ENCODE measurements around the gene NUDT4B. TPM values are rescaled to one million over a fixed set of nuclear protein-coding genes. Genes with fewer than 3 reads are reported as not detected.
A peak's percentile ranks its signal among the peaks of the same experiment; 100 is the strongest.
"Not testable (repeated sequence)": the region's sequence is repeated elsewhere in the genome, so short reads cannot be mapped to it uniquely, and the experiment has no call there.

Gene NUDT4B
- total RNA-seq, 2 donors from 2014 or later = 0.58 TPM; not detected in 1

DNA sequence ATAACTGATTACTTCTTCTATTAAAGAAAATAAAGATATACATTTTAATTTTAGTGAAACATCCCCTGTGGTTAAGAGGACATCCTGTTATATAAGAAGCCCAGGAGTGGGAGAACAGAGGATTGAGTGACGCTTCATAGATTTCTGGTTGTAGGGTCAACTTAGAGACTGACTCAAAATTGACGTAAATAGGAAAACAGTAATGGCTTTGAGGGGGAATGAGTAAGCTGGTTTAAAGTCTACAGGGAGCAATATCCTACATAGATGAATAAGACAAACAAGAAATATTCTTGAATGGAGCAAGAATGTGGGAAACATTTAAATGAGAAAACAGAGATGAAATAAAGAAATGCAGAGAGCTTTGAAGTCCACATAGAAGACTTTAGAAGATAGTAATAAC, 20.7 kb upstream of the NUDT4B start:
- not testable (repeated sequence) for ATAC-seq (replicated peaks); H3K4me1 Mint-ChIP-seq; H3K36me3 Mint-ChIP-seq (ENCODE audit: low read depth); H3K9me3 Mint-ChIP-seq; H3K4me3 Mint-ChIP-seq; H3K27ac Mint-ChIP-seq; H3K27me3 Mint-ChIP-seq

DNA sequence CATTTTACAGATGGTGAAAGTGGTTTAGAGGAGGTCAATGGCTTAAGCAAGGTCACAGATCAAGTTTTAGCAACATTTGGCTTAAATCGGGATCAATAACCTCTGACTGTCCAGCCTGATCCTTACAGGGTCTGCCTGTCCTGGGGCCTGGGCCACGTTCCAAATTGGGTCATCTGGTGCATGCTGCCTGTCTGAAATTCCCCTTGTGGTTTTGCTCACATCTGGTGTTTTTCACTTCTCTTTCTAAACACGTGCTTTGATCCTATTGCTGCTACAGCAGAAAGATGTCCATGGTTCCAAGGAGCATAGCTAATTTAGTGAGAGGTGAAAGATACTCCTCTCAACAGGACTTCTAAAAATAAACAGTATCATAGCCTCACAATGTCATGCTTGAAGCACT, 19.4 kb upstream of the NUDT4B start:
- not testable (repeated sequence) for H3K36me3 Mint-ChIP-seq (ENCODE audit: low read depth); H3K4me1 Mint-ChIP-seq; H3K27me3 Mint-ChIP-seq; H3K4me3 Mint-ChIP-seq; H3K27ac Mint-ChIP-seq; H3K9me3 Mint-ChIP-seq
- ATAC-seq (replicated peaks) = peak; percentile 48

DNA sequence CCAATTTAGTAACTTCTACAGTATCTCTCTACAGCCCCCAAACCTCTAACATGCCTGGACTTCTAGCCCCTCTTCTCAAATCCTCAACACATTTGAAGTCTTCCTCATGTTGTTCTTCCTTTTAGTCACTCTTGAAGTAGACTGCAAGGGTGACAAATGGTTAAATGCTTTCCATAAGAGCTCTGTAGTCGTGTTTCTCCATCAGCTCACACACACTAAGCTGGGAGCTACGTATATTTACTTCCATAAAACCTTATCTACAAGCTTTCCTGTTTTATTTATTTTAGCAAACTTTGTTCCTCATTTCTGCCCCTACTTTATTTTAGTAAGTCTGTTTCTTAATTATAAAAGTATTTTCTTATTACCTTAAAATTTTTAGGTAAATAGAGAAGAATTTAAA, 19.0 kb upstream of the NUDT4B start:
- ATAC-seq (replicated peaks); H3K27me3 Mint-ChIP-seq; H3K4me3 Mint-ChIP-seq; H3K27ac Mint-ChIP-seq; H3K9me3 Mint-ChIP-seq; H3K36me3 Mint-ChIP-seq (ENCODE audit: low read depth); H3K4me1 Mint-ChIP-seq: not testable (repeated sequence)

DNA sequence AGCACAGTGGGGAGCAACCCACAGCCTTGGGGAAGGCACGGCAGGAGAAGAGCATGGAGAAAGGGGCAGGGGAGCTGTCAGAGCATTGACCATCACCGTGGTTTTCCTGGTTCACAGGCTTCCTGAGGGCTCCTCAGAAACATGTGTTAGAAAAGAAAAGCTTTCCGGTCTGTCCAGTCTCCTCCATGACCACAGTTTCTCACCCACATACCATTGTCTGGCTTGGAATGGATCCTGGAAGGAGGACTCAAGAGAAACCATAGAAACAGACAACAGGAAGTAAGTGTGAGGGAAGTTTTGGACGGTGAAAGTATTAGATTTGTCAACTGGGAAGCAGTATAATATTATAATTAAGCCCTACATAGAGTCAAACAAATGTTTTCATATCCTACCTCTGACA, 16.3 kb upstream of the NUDT4B start:
- not testable (repeated sequence) for ATAC-seq (replicated peaks); H3K4me3 Mint-ChIP-seq; H3K27ac Mint-ChIP-seq; H3K27me3 Mint-ChIP-seq; H3K9me3 Mint-ChIP-seq; H3K36me3 Mint-ChIP-seq (ENCODE audit: low read depth); H3K4me1 Mint-ChIP-seq

DNA sequence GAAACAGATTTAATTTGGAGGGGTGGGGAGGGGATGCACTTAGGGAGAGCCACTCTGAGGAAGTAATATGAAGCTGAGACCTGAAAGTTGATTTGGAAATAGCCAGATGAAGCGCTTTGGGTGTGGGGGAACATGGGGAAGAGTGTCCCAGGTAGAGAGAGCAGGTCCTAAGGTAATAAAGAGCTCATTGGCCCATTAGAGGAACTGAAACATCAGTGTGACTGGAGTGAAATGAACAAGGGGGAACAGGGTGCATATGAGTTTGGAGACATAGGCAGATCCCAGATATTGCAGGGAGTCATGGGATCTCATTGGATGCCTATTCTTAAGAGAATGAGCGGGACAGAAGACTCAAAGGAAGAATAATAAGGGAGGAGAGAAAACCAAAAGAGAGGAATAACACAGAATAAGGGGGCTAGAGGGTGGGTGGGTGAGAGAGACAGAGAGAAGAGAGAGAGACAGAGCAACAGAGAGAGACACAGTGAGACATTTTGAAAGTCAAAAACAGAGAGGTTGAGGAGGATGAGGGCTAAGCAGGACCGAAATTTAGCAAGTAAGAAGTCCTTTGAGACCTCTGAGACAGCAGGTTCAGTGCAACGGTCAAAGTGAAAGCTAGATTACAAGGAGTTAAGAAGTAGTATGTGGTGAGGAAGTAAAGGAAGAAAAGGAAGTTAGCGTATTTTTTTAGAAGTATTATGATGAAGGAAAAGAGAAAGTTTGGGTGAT, 14.8 kb upstream of the NUDT4B start:
- H3K9me3 Mint-ChIP-seq; H3K36me3 Mint-ChIP-seq (ENCODE audit: low read depth); H3K4me3 Mint-ChIP-seq; H3K4me1 Mint-ChIP-seq; H3K27me3 Mint-ChIP-seq; H3K27ac Mint-ChIP-seq: not testable (repeated sequence)
- peak; percentile 91 for ATAC-seq (replicated peaks)

DNA sequence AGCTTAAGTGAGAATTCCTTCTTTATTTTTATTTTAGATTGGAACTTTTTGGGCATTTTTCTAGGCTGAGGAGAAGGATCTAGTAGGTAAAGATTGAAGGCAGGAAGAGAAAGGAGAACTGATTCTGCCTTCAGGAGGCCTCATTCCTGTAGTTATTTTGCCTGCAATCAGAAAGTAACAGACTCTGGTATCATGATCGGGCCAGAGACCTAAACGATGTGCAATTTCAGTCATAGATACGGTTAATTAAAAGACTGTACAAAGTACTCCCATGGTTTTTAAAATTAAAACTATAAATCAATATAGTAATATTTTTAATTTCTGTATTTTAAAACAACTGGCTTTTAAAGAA, 14.3 kb upstream of the NUDT4B start:
- H3K4me3 Mint-ChIP-seq; H3K9me3 Mint-ChIP-seq; H3K27ac Mint-ChIP-seq; H3K36me3 Mint-ChIP-seq (ENCODE audit: low read depth); H3K4me1 Mint-ChIP-seq; H3K27me3 Mint-ChIP-seq: not testable (repeated sequence)
- ATAC-seq (replicated peaks) = peak; percentile 45

DNA sequence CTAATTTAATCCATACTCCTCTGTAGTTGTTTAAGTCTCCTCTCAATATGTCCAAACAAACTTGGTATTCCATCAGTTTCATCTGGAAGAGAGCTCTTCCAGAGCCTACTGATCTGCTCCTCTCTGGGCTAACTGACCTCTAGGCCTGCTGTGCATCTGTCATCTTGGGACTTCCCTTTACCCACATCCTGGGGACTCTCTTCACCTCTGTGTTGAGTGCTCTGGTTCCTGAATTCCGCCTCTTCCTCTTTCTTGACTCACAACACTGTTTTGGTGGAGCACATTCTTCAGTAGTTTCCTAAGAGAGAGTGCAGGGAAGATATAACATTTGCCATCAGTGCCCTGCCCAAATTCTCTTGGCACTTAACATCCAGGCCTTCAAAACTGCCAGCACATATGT, 13.0 kb upstream of the NUDT4B start:
- not testable (repeated sequence) for H3K4me3 Mint-ChIP-seq; H3K27me3 Mint-ChIP-seq; H3K36me3 Mint-ChIP-seq (ENCODE audit: low read depth); H3K27ac Mint-ChIP-seq; H3K4me1 Mint-ChIP-seq; H3K9me3 Mint-ChIP-seq
- ATAC-seq (replicated peaks) = peak; percentile 79

DNA sequence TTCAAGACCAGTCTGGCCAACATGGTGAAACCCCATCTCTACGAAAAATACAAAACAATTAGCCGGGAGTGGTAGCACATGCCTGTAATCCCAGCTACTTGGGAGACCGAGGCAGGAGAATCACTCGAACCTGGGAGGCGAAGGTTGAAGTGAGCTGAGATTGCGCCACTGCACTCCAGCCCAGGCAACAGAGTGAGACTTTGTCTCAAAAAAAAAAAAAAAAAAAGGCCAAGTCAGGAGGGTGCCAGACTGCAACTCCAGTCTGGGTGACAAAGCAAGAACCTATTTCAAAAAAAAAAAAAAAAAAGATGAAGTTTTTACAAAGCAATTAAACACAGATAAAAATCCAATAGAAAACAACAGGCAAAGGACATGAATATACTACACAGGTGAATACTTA, 9.9 kb upstream of the NUDT4B start:
- not testable (repeated sequence) for H3K4me3 Mint-ChIP-seq; H3K4me1 Mint-ChIP-seq; H3K27ac Mint-ChIP-seq; ATAC-seq (replicated peaks); H3K9me3 Mint-ChIP-seq; H3K36me3 Mint-ChIP-seq (ENCODE audit: low read depth); H3K27me3 Mint-ChIP-seq

DNA sequence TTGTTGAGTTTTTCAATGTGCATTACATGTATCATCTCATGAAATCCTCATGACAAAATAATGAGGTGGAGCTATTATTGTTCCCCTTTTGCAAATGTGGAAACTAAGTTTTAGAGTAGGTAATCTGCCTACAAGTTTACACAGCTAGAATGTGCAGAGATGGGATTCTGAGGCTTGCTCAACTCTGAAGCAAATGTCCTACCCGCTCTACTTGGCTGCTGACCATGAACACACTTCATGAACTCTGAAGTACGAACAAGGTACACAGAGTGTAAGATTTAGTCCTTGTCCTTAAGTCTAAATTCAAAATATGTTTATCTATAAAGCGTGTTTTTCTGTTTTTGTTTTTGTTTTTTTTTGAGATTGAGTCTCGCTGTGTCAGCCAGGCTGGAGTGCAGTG, 5.4 kb upstream of the NUDT4B start:
- not testable (repeated sequence) for H3K27me3 Mint-ChIP-seq; H3K4me1 Mint-ChIP-seq; ATAC-seq (replicated peaks); H3K9me3 Mint-ChIP-seq; H3K27ac Mint-ChIP-seq; H3K36me3 Mint-ChIP-seq (ENCODE audit: low read depth); H3K4me3 Mint-ChIP-seq

DNA sequence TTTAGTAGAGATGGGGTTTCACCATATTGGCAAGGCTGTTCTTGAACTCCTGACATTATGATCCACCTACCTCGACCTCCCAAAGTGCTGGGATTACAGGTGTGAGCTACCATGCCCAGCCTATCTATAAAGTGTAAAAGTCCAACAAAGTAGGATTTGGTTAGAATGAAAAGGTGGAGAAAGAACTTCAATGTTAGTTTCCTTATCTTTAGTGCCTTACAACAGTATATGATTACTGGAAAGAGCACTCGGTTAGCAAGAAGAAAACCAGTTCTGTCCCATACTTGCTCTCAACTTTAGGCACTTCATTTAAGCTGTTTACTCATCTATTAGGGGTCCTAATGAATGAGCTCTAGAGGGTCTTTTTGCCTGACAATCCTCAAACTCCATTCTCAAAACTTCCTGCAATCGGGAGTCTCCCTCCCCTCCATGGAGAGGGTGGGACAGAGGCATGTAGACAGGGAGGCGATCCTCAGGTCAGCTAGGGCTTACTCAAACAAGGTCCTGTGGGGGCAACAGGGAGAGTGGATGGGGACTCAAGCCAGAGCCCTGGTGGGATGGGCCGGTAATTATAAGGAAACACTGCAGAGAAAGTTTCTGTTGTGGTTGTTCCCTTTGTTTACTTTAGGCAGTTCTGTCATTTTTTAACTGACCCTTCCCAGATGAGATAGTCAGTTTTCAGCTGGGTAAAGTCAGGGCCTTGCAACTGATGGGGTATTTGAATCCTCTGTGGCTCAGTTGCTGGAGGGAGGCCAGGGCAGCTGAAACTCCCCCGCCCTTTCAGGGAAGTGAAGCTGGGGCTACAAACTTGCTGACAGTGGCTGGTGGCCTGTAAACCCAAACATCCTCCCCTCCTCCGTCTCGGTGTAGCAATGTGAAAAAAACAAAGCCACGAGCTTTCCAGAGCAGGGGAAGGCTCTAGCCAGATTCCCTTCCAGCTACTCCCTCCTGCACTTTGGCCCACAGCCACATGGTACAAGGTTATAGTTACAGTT, 4.6 kb upstream of the NUDT4B start:
- H3K27ac Mint-ChIP-seq; H3K4me1 Mint-ChIP-seq; H3K27me3 Mint-ChIP-seq; H3K4me3 Mint-ChIP-seq; ATAC-seq (replicated peaks); H3K9me3 Mint-ChIP-seq; H3K36me3 Mint-ChIP-seq (ENCODE audit: low read depth): not testable (repeated sequence)

DNA sequence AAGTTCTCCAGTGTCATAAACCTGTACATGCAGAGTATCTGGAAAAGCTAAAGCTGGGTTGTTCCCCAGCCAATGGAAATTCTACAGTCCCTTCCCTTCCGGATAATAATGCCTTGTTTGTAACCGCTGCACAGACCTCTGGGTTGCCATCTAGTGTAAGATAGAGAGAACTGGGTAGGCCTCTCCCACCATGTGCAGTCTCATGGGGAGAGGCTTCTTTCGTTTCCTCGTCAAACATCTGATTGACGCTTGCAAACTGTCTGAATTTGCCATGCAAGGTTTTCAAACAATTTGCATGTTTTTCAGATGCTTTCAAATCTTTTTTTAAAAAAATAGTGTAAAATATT, 734 bp downstream of the NUDT4B start:
- H3K4me3 Mint-ChIP-seq; H3K27me3 Mint-ChIP-seq; H3K36me3 Mint-ChIP-seq (ENCODE audit: low read depth); H3K4me1 Mint-ChIP-seq; H3K27ac Mint-ChIP-seq; H3K9me3 Mint-ChIP-seq: not testable (repeated sequence)
- peak; percentile 98 for ATAC-seq (replicated peaks)

DNA sequence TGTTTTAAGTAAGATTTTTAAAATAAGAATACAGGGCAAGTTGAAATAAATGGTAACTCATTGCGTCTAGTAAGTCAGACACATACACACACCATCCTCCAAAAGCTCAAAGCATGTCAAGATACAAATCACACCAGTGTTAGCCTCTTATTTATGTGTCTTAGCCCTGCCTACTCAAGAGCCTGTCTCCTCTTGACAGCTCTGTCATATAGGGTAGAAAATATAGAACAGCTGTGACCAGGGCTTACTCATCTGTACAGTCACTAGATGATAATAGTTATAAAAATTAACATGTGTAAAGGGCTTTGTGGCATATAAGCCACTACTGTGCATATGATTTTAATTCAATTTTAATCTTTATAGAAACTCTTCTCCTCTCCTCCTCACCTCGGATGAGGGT, 7.7 kb downstream of the NUDT4B start:
- not testable (repeated sequence) for H3K4me1 Mint-ChIP-seq; H3K9me3 Mint-ChIP-seq; H3K4me3 Mint-ChIP-seq; H3K27ac Mint-ChIP-seq; H3K36me3 Mint-ChIP-seq (ENCODE audit: low read depth); H3K27me3 Mint-ChIP-seq
- peak; percentile 35 for ATAC-seq (replicated peaks)

DNA sequence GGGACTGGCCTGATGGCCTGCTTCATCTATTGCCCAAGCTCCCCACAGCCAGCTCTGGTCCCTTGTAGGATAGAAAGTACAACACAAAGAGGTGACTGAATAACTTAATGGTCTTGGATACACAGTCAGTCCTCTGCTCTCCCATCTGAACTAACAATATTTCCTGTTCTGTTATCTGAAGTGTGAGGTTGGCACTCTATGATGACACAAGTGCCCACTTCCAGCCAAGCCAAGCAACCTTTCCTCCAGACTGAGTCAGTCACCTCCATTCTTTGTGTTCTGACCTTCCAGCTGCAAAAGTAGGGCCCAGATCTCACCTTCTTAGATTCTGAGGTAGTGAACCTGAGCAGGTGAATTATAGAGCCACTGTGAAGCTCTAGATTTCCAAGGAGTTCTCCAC, 8.9 kb downstream of the NUDT4B start:
- peak; percentile 25 for ATAC-seq (replicated peaks)
- H3K9me3 Mint-ChIP-seq; H3K27ac Mint-ChIP-seq; H3K36me3 Mint-ChIP-seq (ENCODE audit: low read depth); H3K4me3 Mint-ChIP-seq; H3K27me3 Mint-ChIP-seq; H3K4me1 Mint-ChIP-seq: not testable (repeated sequence)

DNA sequence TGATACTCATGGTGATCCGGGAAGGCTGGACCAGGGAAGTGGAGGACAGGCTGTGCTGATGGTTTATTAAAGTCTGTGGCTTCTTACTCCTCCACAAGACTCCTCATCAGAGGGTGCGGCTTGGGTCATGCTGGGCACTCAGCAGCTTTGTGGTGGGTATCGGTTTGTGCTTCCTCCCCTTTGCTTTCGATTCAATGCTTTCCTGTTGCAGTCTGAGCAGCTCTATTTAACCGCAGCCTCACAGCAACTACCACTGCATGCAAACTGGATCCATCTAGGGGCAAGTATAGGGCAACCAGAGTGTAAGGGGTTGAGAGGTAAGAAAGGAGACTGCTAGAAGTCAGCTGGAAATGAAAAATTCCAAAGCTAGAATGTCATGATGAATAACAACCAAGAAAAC, 9.8 kb downstream of the NUDT4B start:
- H3K4me1 Mint-ChIP-seq; H3K4me3 Mint-ChIP-seq; H3K27me3 Mint-ChIP-seq; H3K36me3 Mint-ChIP-seq (ENCODE audit: low read depth); H3K27ac Mint-ChIP-seq; H3K9me3 Mint-ChIP-seq: not testable (repeated sequence)
- peak; percentile 89 for ATAC-seq (replicated peaks)

DNA sequence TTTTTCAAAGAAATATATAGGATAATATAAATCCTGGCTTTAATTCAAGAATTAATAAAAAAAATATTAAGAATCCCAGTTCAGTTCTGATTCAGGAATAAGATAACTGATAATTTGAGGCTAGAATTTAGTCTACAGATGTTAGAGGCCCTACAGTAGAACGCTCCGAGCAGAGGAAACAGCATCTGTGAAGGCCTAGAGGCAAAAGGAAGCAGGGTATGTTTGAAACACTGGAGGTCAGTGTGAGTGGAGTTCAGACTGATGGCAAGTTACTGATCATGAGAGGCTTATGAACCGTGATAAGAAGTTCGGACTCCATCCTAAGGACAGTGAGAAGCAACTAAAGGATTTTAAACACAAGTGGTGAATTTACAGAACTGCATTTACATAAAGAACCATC, 10.4 kb downstream of the NUDT4B start:
- not testable (repeated sequence) for ATAC-seq (replicated peaks); H3K27me3 Mint-ChIP-seq; H3K9me3 Mint-ChIP-seq; H3K4me1 Mint-ChIP-seq; H3K36me3 Mint-ChIP-seq (ENCODE audit: low read depth); H3K4me3 Mint-ChIP-seq; H3K27ac Mint-ChIP-seq
